Measurements from ENCODE around the gene CEP76. TPM values are rescaled to one million over a fixed set of nuclear protein-coding genes. Genes with fewer than 3 reads are reported as not detected.

Gene CEP76
- 6.6 and 9.8 TPM in 2 replicates for total RNA-seq

GRCh38 chr18:12702221-12703095, at the start of gene CEP76, which contains the start of gene PSMG2:
TSS of gene CEP76 (minus strand) at chr18:12702723. CDS start at chr18:12702548, 175 bp downstream.
TSS of gene PSMG2 (plus strand) at chr18:12703042. CDS start at chr18:12703108, 66 bp downstream.

GRCh38 chr18:12657684-12658425, 44.7 kb downstream of the CEP76 start, which contains the start of gene SPIRE1:
TSS of gene SPIRE1 (minus strand) at chr18:12658107. CDS start at chr18:12657866, 241 bp downstream.

Other genes starting within 250 kb of the CEP76 start
- gene SPIRE1, start 44.6 kb downstream of the CEP76 start, total RNA-seq = 18.7 and 27.0 TPM in 2 replicates
- 102 and 103 TPM in 2 replicates for gene PSMG2, start 319 bp upstream of the CEP76 start, total RNA-seq
- gene PTPN2, start 181.5 kb upstream of the CEP76 start, total RNA-seq = 26.5 and 29.7 TPM in 2 replicates
- 51.1 and 68.0 TPM in 2 replicates for gene SEH1L, start 245.3 kb upstream of the CEP76 start, total RNA-seq

Data from subcutaneous preadipocyte (primary cell).